HG03108 (cell line): ENCODE data around the gene MR1.

Source experiments
- ATAC-seq: cut with Tn5 transposase; IDR thresholded peaks from one replicate; pipeline ENCODE4 v1.9.1; 2021; ENCODE audit warnings: moderate library complexity; ENCODE audit not compliant: unreplicated experiment

The MR1 gene

GRCh38 chr1:181033799-181034451 lies at the start of gene MR1:
Gene MR1 (plus strand): TSS chr1:181033983. CDS start chr1:181034008, 25 bp downstream.
- ATAC-seq = peak; percentile 96

GRCh38 chr1:180988253-180988752 lies 45.5 kb upstream of the MR1 start:
- no peak for ATAC-seq

- no peak for ATAC-seq
These were observed 39.5 kb upstream of the MR1 start for GRCh38 chr1:180994262-180994661.

- no peak for ATAC-seq
These were observed 35.8 kb upstream of the MR1 start for GRCh38 chr1:180997843-180998504.

GRCh38 chr1:181001091-181001780 lies 32.5 kb upstream of the MR1 start:
- ATAC-seq = no peak

GRCh38 chr1:181002582-181003172 lies 31.1 kb upstream of the MR1 start:
- no peak for ATAC-seq

- ATAC-seq = no peak
These were observed 23.0 kb upstream of the MR1 start for GRCh38 chr1:181010789-181011188.

- no peak for ATAC-seq
These were observed 22.2 kb upstream of the MR1 start for GRCh38 chr1:181011301-181012202.

- no peak for ATAC-seq
These were observed 21.5 kb upstream of the MR1 start for GRCh38 chr1:181012203-181012745.

- ATAC-seq = no peak
These were observed 20.6 kb upstream of the MR1 start for GRCh38 chr1:181013144-181013543.

- peak; percentile 52 for ATAC-seq
These were observed 19.1 kb upstream of the MR1 start for GRCh38 chr1:181014477-181015250.

- ATAC-seq = no peak
These were observed 18.6 kb upstream of the MR1 start for GRCh38 chr1:181015251-181015615.

GRCh38 chr1:181016563-181016962 lies 17.2 kb upstream of the MR1 start:
- ATAC-seq = no peak

- no peak for ATAC-seq
These were observed 14.7 kb upstream of the MR1 start for GRCh38 chr1:181018901-181019681.

- ATAC-seq = no peak
These were observed 12.6 kb upstream of the MR1 start for GRCh38 chr1:181021159-181021558.

GRCh38 chr1:181021811-181022434 lies 11.9 kb upstream of the MR1 start:
- peak; percentile 39 for ATAC-seq

GRCh38 chr1:181023265-181024057 lies 10.3 kb upstream of the MR1 start:
- ATAC-seq = no peak
